WTC11 (cell line): ENCODE data around the gene TMEM151B. TPM values are rescaled to one million over a fixed set of nuclear protein-coding genes. Genes with fewer than 3 reads are reported as not detected.
A peak's percentile ranks its signal among the peaks of the same experiment; 100 is the strongest.

ENCODE experiments used
- ATAC-seq: fragments of 200-7000 bp; cut with Tn5 transposase; 2 replicates; pipeline ENCODE4 v1.10.0; 2021; ENCODE audit warnings: mild to moderate bottlenecking, moderate library complexity
- CTCF ChIA-PET: fragments of 300-600 bp; sonication (Branson Sonifier 250); formaldehyde crosslinking; loops from one replicate; lab custom pipeline; 2021; ENCODE audit warnings: antibody characterized with exemption; lab: Charles Lee
- POLR2A ChIA-PET: fragments of 350-600 bp; sonication (Branson Sonifier 250); formaldehyde crosslinking; loops from one replicate; lab custom pipeline; 2021; ENCODE audit warnings: antibody characterized with exemption; lab: Charles Lee
- DNase-seq: peaks from one replicate; pipeline ENCODE4 v3.0.0; 2021; ENCODE audit warnings: low spot score
- H3K27ac Mint-ChIP-seq: 2 replicates; pipeline ENCODE4 v1.8.0; 2021; ENCODE audit warnings: mixed read lengths
- H3K27me3 Mint-ChIP-seq: 2 replicates; pipeline ENCODE4 v1.8.0; 2021; ENCODE audit warnings: low read depth, mild to moderate bottlenecking, moderate library complexity, mixed read lengths
- H3K36me3 Mint-ChIP-seq: 2 replicates; pipeline ENCODE4 v1.8.0; 2021; ENCODE audit warnings: mixed read lengths
- H3K4me1 Mint-ChIP-seq: 2 replicates; pipeline ENCODE4 v1.8.0; 2022; ENCODE audit warnings: mixed read lengths
- H3K4me3 Mint-ChIP-seq: 2 replicates; pipeline ENCODE4 v1.8.0; 2021; ENCODE audit warnings: mild to moderate bottlenecking, moderate library complexity, mixed read lengths
- H3K9me3 Mint-ChIP-seq: 2 replicates; pipeline ENCODE4 v1.8.0; 2021; ENCODE audit warnings: mixed read lengths
- CREB1 ChIP-seq: sonication (generic); formaldehyde crosslinking; IDR thresholded peaks from 2 replicates; pipeline ENCODE4 v1.8.0; 2023; ENCODE audit warnings: mild to moderate bottlenecking, missing genetic modification reagents
- CTCF ChIP-seq: fragments of 200-600 bp; IDR thresholded peaks from 2 replicates; pipeline ENCODE4 v1.8.0; 2022; ENCODE audit warnings: antibody characterized with exemption
- FOXK1 ChIP-seq: sonication (generic); formaldehyde crosslinking; IDR thresholded peaks from 2 replicates; pipeline ENCODE4 v1.8.0; 2022; ENCODE audit warnings: mild to moderate bottlenecking, moderate library complexity, missing genetic modification reagents
- GABPB1 ChIP-seq: sonication (generic); formaldehyde crosslinking; IDR thresholded peaks from 2 replicates; pipeline ENCODE4 v1.8.1; 2023; ENCODE audit warnings: mild to moderate bottlenecking, missing genetic modification reagents
- HMGA2 ChIP-seq: fragments of 250-450 bp; sonication (Bioruptor Pico); IDR thresholded peaks from 2 replicates; pipeline ENCODE4 v1.4.0; 2021; ENCODE audit warnings: mild to moderate bottlenecking, moderate library complexity
- NFE2L1 ChIP-seq: sonication (generic); formaldehyde crosslinking; IDR thresholded peaks from 2 replicates; pipeline ENCODE4 v1.8.1; 2023; ENCODE audit warnings: missing genetic modification reagents
- ZNF232 ChIP-seq: sonication (generic); formaldehyde crosslinking; IDR thresholded peaks from 2 replicates; pipeline ENCODE4 v1.8.0; 2022; ENCODE audit warnings: mild to moderate bottlenecking, missing genetic modification reagents
- ZNF317 ChIP-seq: sonication (generic); formaldehyde crosslinking; IDR thresholded peaks from 2 replicates; pipeline ENCODE4 v1.8.1; 2023; ENCODE audit warnings: low read depth, mild to moderate bottlenecking, moderate library complexity, missing genetic modification reagents, borderline replicate concordance
- total RNA-seq: library from RNA; stranded (reverse); gene quantifications from 3 replicates; pipeline ENCODE4 v1.2.3, GENCODE V29; 2021
- TF ChIP-seq, protein P1 (sequence below): sonication (generic); formaldehyde crosslinking; IDR thresholded peaks from 2 replicates; pipeline ENCODE4 v1.8.1; 2023; ENCODE audit warnings: mild to moderate bottlenecking, missing genetic modification reagents

TMEM151B gene
- total RNA-seq, 1 experiment from 2014 or later = 5.5 TPM

GRCh38 chr6:44234101-44235025 is 35.9 kb upstream of the TMEM151B start:
- no peak overlapping the region for H3K4me3 Mint-ChIP-seq

GRCh38 chr6:44235269-44235668 is 35.0 kb upstream of the TMEM151B start:
- CTCF ChIA-PET = interaction anchor here (0.6 to 6.3 kb wide), 31 partner anchors 10 to 156 kb away, joined by 3 to 174 read pairs (median 5); partner anchors contain the start of genes AARS2, CAPN11, CDC5L and HSP90AB1
- peaks cover 14% of the 10 kb centered on the region for H3K27me3 Mint-ChIP-seq
- H3K27ac Mint-ChIP-seq = peak overlapping the region; percentile 51
- H3K4me3 Mint-ChIP-seq = no peak overlapping the region
- no peak for ATAC-seq
- H3K9me3 Mint-ChIP-seq = no peaks in the 10 kb centered on the region
- TF ChIP-seq CREB1 (CRISPR knock-in tag) (no peak), ZNF317 (no peak), HMGA2 (CRISPR knock-in tag) (no peak), NFE2L1 (CRISPR knock-in tag) (no peak), FOXK1 (CRISPR knock-in tag) (no peak)
- peaks cover 46% of the 10 kb centered on the region for H3K4me1 Mint-ChIP-seq
- no peak for DNase-seq
- POLR2A ChIA-PET = interaction anchor here (1.6 to 2.7 kb wide), 3 partner anchors 11 to 22 kb away, joined by 6 to 14 read pairs (median 9); partner anchors contain the start of genes HSP90AB1, SLC29A1 and SLC35B2
- H3K36me3 Mint-ChIP-seq = peaks cover 39% of the 10 kb centered on the region

More at GRCh38 chr6:44234101-44235025, 35.9 kb upstream of the TMEM151B start:
- no peaks in the 10 kb centered on the region for H3K9me3 Mint-ChIP-seq
- peak overlapping the region; percentile 51 for H3K27ac Mint-ChIP-seq
- H3K4me1 Mint-ChIP-seq = peaks cover 46% of the 10 kb centered on the region
- DNase-seq (peak; percentile 79), ATAC-seq (peak; percentile 77)
- peaks cover 46% of the 10 kb centered on the region for H3K36me3 Mint-ChIP-seq
- peaks cover 10% of the 10 kb centered on the region for H3K27me3 Mint-ChIP-seq
- ChIA-PET POLR2A (interaction anchor here (0.7 to 2.7 kb wide), 6 partner anchors 10 to 42 kb away, joined by 3 to 14 read pairs (median 6); partner anchors contain the start of genes HSP90AB1, SLC29A1 and SLC35B2), CTCF (interaction anchor here (0.6 to 6.3 kb wide), 34 partner anchors 11 to 156 kb away, joined by 3 to 174 read pairs (median 4); partner anchors contain the start of genes AARS2, CAPN11, CDC5L and HSP90AB1)
- peak; percentile 64; the same call in 1 of the 2 replicates for TF ChIP-seq GABPB1
- TF ChIP-seq CTCF = peak; percentile 34
- no peak for TF ChIP-seq ZNF232 (CRISPR knock-in tag)

DNA sequence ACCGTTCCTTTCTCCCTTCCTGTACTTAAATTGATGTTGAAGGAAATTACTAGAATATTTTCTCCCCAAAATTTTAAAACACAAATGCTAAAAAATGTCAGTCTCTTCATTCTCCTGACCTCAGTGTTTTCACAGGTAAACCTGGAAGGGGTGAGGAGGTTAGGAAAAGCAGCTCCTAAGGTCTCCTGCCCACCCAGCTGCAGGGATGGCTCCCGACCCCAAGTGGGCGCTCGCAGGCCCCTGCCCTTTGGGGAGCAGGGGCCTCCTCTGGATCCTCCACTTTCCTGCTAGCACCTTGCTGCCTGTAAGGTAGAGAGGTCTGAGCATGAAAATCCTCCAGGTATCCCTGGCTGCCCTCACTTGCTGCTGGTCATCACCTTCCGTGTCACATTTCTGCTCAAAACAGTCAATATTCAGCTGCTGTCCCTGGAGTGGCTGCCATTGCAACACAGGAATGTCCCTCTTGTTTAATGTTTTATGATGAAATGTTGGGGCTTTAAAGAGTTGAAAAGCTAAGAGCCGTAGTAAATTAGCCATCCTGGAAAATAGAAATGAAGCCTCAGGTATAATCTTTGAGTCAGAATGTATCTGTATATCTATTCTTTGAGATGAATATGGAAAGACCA is 34.2 kb upstream of the TMEM151B start:
- Mint-ChIP-seq H3K4me3 (no peak overlapping the region), H3K27me3 (peaks cover 14% of the 10 kb centered on the region), H3K27ac (no peak overlapping the region; the same call in 1 of the 2 replicates), H3K9me3 (no peaks in the 10 kb centered on the region), H3K36me3 (peaks cover 32% of the 10 kb centered on the region), H3K4me1 (peaks cover 46% of the 10 kb centered on the region)
- DNase-seq = no peak
- TF ChIP-seq CTCF (peak; percentile 41), GABPB1 (peak; percentile 46; the same call in 1 of the 2 replicates)
- TF ChIP-seq, protein P1, sequence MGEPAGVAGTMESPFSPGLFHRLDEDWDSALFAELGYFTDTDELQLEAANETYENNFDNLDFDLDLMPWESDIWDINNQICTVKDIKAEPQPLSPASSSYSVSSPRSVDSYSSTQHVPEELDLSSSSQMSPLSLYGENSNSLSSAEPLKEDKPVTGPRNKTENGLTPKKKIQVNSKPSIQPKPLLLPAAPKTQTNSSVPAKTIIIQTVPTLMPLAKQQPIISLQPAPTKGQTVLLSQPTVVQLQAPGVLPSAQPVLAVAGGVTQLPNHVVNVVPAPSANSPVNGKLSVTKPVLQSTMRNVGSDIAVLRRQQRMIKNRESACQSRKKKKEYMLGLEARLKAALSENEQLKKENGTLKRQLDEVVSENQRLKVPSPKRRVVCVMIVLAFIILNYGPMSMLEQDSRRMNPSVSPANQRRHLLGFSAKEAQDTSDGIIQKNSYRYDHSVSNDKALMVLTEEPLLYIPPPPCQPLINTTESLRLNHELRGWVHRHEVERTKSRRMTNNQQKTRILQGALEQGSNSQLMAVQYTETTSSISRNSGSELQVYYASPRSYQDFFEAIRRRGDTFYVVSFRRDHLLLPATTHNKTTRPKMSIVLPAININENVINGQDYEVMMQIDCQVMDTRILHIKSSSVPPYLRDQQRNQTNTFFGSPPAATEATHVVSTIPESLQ = no peak
- ATAC-seq = 0 out of 2 replicates have a peak, but pooled peaks have one; percentile 3
- POLR2A ChIA-PET = interaction anchor here (0.9 to 2.7 kb wide), 3 partner anchors 11 to 21 kb away, joined by 3 to 9 read pairs (median 4); partner anchors contain the start of genes HSP90AB1, SLC29A1 and SLC35B2
- CTCF ChIA-PET = interaction anchor here (0.7 to 6.3 kb wide), 17 partner anchors 10 to 139 kb away, joined by 3 to 174 read pairs (median 10); partner anchors contain the start of genes AARS2, HSP90AB1, SLC29A1 and SLC35B2
